B cell (primary cell): ENCODE data around the gene TENT5A.

Experiments used
- EZH2 ChIP-seq: IDR thresholded peaks from 2 replicates; pipeline ENCODE4 v1.6.1; 2012; ENCODE audit warnings: borderline replicate concordance, low read depth, mild to moderate bottlenecking, moderate library complexity, low read length; ENCODE audit not compliant: insufficient read depth, poor library complexity, severe bottlenecking
- TF ChIP-seq, protein P1 (sequence below): fragments of 200-600 bp; IDR thresholded peaks from one replicate; pipeline ENCODE4 v1.8.0; 2022; ENCODE audit warnings: antibody characterized with exemption, mild to moderate bottlenecking

DNA sequence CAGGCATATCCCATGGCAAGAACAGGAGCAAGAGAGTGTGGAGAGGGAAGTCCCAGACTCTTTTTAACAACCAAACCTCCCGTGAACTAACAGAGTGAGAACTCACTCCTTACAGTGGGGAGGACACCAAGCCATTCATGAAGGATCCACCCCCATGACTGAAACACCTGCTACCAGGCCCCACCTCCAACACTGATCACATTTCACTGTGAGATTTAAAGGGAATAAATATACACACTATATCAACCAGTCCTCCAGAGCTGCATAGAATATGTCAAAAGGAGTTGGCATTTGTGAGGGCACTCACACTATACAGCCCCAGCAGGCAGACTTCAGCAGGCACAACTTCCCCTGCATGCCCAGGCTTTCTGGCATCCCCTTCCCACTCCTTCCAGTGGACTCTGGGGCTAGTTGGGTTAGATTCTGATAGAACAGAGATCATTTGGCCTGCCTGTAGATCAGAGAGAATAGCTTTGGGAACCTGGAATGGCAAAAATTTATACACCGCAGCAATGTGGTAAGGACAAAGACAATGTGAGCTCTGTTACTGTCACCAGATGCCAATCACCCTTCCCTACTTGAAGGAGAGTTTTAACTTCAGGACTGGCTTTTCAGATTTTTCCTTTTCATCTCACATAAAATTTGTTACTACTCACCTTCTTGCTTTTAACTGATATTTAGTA lies 25.2 kb upstream of the TENT5A start:
- TF ChIP-seq, protein P1, sequence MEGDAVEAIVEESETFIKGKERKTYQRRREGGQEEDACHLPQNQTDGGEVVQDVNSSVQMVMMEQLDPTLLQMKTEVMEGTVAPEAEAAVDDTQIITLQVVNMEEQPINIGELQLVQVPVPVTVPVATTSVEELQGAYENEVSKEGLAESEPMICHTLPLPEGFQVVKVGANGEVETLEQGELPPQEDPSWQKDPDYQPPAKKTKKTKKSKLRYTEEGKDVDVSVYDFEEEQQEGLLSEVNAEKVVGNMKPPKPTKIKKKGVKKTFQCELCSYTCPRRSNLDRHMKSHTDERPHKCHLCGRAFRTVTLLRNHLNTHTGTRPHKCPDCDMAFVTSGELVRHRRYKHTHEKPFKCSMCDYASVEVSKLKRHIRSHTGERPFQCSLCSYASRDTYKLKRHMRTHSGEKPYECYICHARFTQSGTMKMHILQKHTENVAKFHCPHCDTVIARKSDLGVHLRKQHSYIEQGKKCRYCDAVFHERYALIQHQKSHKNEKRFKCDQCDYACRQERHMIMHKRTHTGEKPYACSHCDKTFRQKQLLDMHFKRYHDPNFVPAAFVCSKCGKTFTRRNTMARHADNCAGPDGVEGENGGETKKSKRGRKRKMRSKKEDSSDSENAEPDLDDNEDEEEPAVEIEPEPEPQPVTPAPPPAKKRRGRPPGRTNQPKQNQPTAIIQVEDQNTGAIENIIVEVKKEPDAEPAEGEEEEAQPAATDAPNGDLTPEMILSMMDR, result no peak
- no peak for TF ChIP-seq EZH2
